HTERT RPE-1 (cell line): ENCODE results near the gene LENEP.
"Not testable (repeated sequence)": the region's sequence is repeated elsewhere in the genome, so short reads cannot be mapped to it uniquely, and the experiment has no call there.

ENCODE experiments used
- in situ Hi-C: fragments of 300-500 bp; cut with MboI; formaldehyde crosslinking; loops from 4 replicates; pipeline ENCODE4 v1.14.3; 2020; ENCODE audit warnings: low sequenced_read_pairs

The LENEP gene

GRCh38 chr1:154974102-154974807 is 19.1 kb upstream of the LENEP start, which contains the start of gene CKS1B:
CKS1B (plus strand) TSS chr1:154974681; CDS start chr1:154974746, 65 bp downstream.
- in situ Hi-C loops: no loop called here

GRCh38 chr1:154974808-154975408 is 18.5 kb upstream of the LENEP start:
- in situ Hi-C loops: no loop called here

GRCh38 chr1:154975409-154976059 is 17.9 kb upstream of the LENEP start:
- in situ Hi-C loops: no loop called here

- in situ Hi-C loops: not testable (repeated sequence)
Measured at GRCh38 chr1:154977762-154978161, 15.6 kb upstream of the LENEP start.

- in situ Hi-C loops: no loop called here
Measured at GRCh38 chr1:154978360-154978759, 15.0 kb upstream of the LENEP start.

- in situ Hi-C loops: no loop called here
Measured at GRCh38 chr1:154982341-154982740, 11.0 kb upstream of the LENEP start.

- in situ Hi-C loops: no loop called here
Measured at GRCh38 chr1:154982897-154983648, 10.3 kb upstream of the LENEP start, which contains the start of gene FLAD1. FLAD1 (plus strand) TSS chr1:154983344; CDS start chr1:154983695, 351 bp downstream.

GRCh38 chr1:154983776-154984466 is 9.5 kb upstream of the LENEP start:
- in situ Hi-C loops: no loop called here

GRCh38 chr1:154986736-154987135 is 6.7 kb upstream of the LENEP start:
- in situ Hi-C loops: not testable (repeated sequence)

- in situ Hi-C loops: no loop called here
Measured at GRCh38 chr1:154987326-154987725, 6.1 kb upstream of the LENEP start.

- in situ Hi-C loops: no loop called here
Measured at GRCh38 chr1:154988058-154988954, 5.1 kb upstream of the LENEP start.

- in situ Hi-C loops: no loop called here
Measured at GRCh38 chr1:154989195-154989860, 4.1 kb upstream of the LENEP start.

- in situ Hi-C loops: no loop called here
Measured at GRCh38 chr1:154990276-154990675, 3.1 kb upstream of the LENEP start.

- in situ Hi-C loops: no loop called here
Measured at GRCh38 chr1:154992721-154993571, 440 bp upstream of the LENEP start.

GRCh38 chr1:154994269-154994587 is 842 bp downstream of the LENEP start:
- in situ Hi-C loops: no loop called here

- in situ Hi-C loops: no loop called here
Measured at GRCh38 chr1:154994591-154994990, 1.2 kb downstream of the LENEP start.

- in situ Hi-C loops: not testable (repeated sequence)
Measured at GRCh38 chr1:154995301-154995983, 2.1 kb downstream of the LENEP start.
